GM18517 (cell line): Measurements from ENCODE around the gene PEX5L.
A peak's percentile ranks its signal among the peaks of the same experiment; 100 is the strongest.

Experiments
- ATAC-seq: cut with Tn5 transposase; IDR thresholded peaks from one replicate; pipeline ENCODE4 v1.9.1; 2021; ENCODE audit warnings: mild to moderate bottlenecking, moderate library complexity; ENCODE audit not compliant: unreplicated experiment

Gene PEX5L

DNA sequence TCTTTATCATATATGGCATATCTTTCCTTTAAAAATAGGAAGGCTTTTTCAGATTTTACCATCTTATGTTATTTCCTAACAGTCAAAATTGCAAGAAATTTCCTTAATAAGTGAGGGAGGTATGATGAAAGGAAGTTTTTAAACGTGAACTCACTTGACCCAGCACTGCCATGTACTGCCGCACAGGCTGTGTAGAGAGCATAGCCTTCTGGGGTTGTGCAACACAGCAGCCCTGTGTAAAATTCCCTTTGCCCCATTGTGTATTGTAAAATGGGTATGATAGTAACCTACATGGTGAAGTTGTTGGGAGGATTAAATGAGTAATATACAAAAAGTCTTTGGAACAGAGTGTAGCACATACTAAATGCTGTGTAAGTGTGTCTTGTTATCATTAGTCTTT is 78.6 kb downstream of the PEX5L start:
- no peak for ATAC-seq

GRCh38 chr3:179957264-179957845 is 79.4 kb downstream of the PEX5L start:
- ATAC-seq: no peak

DNA sequence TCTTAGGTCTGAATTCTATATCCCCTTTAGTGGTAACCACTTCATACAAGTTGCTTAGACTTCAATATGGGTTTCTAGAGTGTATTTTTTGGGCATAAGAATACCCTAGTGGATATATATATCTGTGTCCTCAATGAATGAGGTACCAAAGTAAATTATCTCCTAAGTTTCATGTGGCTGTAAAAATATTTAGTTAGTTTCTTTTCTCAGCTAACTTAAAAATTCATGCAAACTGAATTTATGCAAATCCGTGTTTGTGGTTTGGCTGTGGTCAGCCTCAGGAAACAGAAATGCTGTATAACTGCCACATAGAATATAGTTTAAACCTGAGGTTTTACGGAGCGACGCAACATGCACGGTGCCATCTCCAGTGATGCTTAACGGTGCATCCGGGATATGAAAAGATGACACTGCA is 80.3 kb downstream of the PEX5L start:
- ATAC-seq: peak; percentile 91

DNA sequence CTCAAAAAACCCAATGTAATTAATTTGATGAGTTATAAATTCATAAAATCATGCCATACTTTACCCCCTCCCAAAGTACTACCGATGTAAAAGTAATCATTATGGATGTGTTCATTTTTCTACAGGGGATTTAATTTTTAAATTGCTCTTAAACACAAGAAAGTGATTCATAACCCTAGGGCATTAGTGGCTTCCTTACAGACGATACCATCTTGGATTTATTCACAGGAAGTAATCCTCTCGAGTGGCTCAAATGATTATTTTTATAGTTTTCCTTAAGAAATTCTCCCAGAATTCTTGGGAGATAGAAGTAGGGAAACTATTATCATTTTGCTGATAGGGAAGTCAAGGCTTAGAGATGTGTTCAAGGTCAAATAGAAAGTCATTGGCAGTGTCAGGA is 80.9 kb downstream of the PEX5L start:
- ATAC-seq: no peak

GRCh38 chr3:179955286-179955685 is 81.5 kb downstream of the PEX5L start:
- ATAC-seq: no peak

DNA sequence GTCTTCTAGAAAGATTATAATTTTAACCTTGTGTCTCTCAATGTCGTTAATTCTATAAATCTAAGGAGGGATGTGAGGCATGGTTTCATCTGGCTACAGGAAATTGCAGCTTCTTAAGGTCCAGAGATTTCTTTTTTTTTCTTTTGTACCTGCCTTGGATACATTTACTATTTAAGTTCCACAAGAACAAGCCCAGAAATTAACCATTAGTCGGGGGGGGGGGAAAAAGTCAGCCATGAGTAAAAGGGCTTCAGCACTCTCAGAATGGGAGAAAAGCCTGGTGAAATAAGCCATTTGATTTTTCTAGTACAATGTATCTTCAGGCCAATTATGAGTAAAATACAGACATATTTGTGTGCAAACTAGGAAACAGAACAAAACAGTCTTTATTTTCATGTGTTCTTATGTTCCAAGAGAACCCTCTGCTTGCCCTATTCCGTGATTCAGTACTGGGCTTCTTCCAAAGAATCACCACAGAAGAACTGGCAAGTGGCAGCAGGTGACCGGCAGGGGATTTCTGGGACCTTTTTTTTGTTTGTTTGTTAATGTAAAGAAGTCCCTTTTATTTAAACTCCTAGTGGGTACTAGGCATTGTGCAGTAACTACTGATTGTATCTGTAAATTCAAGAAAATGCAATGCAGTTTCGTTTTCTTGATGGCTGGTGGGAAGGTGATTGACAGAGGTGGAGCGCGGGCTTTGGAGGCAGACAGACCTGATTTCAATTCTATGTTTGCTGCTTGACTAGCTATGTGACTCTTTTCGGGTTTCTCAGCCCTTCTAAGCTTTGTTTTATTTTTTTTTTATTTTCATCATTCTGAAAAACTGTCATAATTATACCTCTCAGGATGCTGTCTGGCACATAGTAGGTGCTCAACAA is 82.5 kb downstream of the PEX5L start:
- no peak for ATAC-seq

GRCh38 chr3:179950840-179951239 is 85.9 kb downstream of the PEX5L start:
- ATAC-seq: no peak

DNA sequence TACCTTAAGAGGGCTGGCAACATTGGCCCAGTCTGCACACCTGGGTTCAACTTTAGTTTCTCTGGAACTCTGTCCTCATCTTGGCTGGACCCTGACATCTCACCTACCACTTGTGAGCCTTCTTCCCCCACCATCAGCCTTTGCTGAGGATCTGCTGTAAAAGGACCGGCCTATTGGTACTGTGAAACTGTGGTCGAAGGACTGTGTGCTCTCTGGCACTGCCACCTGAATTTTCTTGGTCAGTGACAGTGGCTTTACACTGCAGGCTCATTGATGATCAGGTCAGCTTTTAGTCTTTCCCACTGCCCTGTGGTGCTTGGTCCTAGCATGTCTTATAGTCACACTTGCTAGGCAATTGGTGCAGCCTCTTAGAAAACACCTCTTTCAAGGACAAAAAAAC is 86.9 kb downstream of the PEX5L start:
- no peak for ATAC-seq

DNA sequence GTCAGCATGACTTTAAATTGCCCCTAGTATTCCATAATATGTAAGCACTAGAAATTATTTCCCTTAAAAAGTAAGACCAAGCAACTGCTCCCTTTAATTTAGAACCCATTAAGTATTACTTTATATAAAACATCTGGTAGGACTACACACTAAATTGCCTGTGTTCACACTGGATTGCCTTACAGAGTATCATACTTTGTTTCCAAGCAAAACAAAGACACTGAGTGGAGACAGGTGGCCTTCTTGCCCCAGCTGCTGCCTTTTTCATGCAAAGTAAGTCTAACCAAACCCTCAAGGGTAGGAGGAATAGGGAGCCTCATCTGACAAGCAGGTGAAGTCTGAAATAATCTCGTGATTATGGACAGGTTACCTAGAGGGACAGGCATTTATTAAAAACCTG is 87.3 kb downstream of the PEX5L start:
- peak; percentile 90 for ATAC-seq

GRCh38 chr3:179948740-179949139 is 88.0 kb downstream of the PEX5L start:
- no peak for ATAC-seq

GRCh38 chr3:179945569-179945968 is 91.2 kb downstream of the PEX5L start:
- ATAC-seq: no peak

- no peak for ATAC-seq
Measured at GRCh38 chr3:179943117-179943880, 93.4 kb downstream of the PEX5L start.

- ATAC-seq: peak; percentile 29
Measured at GRCh38 chr3:179942553-179943075, 94.1 kb downstream of the PEX5L start.

- no peak for ATAC-seq
Measured at GRCh38 chr3:179935710-179936109, 101.0 kb downstream of the PEX5L start.

GRCh38 chr3:179933914-179934313 is 102.8 kb downstream of the PEX5L start:
- no peak for ATAC-seq

DNA sequence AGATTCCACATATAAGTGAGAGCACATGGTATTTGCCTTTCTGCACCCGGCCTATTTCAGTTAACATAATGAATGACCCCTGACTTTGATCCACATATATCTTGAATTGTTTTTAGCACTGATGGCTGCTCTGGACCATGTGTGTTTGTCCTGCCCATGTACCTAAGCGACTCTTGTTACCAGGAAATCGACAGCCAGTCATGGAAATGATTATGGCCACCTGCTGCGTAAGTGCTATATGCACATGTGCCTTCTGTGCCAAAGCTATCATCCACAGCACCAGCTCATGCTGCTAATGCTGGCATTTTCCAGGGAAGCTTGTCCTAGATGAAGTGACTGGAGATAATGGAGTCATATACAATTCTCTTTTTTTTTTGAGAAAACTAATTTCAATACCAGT is 103.7 kb downstream of the PEX5L start:
- no peak for ATAC-seq

- ATAC-seq: no peak
Measured at GRCh38 chr3:179932674-179933073, 104.1 kb downstream of the PEX5L start.

- peak; percentile 73 for ATAC-seq
Measured at GRCh38 chr3:179929091-179929529, 107.6 kb downstream of the PEX5L start.

GRCh38 chr3:179927191-179927590 is 109.5 kb downstream of the PEX5L start:
- no peak for ATAC-seq

GRCh38 chr3:179921951-179922350 is 114.8 kb downstream of the PEX5L start:
- ATAC-seq: no peak

DNA sequence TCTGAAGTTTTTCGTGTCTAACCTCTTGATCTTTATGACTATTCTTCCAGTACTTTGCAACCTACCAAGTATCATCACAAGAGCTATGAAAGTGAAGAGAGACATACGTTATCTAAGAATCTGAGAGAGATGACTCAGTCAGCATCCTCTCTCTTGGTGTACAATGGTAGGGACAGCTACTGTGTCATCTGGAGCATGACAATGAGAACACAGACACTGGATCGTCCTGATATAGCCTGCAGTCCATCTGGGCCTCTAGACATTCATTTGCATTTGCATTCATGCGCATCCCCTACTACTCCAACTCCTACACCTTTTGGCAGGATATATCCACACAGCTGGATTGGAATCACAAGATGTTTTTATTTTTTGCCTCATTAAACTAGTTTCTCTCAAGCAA is 115.2 kb downstream of the PEX5L start:
- ATAC-seq: peak; percentile 93
